ENCODE measurements around the gene KYNU.
"Not testable (repeated sequence)": the region's sequence is repeated elsewhere in the genome, so short reads cannot be mapped to it uniquely, and the experiment has no call there.

KYNU gene

DNA sequence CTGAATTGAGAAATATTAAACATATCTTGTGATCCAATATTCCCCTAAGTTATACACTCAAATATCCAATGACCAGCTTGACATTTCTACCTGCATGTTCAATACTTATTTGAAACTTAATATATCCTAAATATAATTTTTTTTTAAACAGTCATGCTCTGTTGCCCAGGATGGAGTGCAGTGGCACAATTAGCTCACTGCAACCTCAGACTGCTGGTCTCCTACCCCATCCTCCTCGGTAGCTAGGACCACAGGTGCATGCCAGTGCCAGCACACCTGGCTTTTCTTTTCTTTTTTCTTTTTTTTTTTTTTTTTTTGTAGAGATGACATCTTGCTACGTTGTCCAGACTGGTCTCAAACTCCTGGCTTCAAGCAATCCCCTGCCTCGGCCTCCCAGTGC lies 4.2 kb downstream of the KYNU start:
- no peak overlapping the region for H3K4me2 ChIP-seq (ENCODE audit: low read length)
- H3K27ac ChIP-seq (ENCODE audit: low read depth, low read length, poor library complexity, severe bottlenecking): no peak overlapping the region
- no peaks in the 10 kb centered on the region for H3K4me1 ChIP-seq (ENCODE audit: insufficient read depth, low read length, severe bottlenecking)

DNA sequence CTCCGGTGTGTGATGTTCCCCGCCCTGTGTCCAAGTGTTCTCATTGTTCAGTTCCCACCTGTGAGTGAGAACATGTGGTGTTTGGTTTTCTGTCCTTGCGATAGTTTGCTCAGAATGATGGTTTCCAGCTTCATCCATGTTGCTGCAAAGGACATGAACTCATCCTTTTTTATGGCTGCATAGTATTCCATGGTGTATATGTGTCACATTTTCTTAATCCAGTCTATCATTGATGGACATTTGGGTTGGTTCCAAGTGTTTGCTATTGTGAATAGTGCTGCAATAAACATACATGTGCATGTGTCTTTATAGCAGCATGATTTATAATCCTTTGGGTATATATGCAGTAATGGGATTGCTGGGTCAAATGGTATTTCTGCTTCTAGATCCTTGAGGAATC lies 5.0 kb downstream of the KYNU start:
- not testable (repeated sequence) for H3K9ac ChIP-seq (ENCODE audit: low read length); H2AFZ ChIP-seq (ENCODE audit: low read length); H3K4me3 ChIP-seq (ENCODE audit: low read depth, low read length, poor library complexity, severe bottlenecking); H3K79me2 ChIP-seq (ENCODE audit: insufficient read depth, low read length); H3K4me1 ChIP-seq (ENCODE audit: insufficient read depth, low read length, severe bottlenecking); H3K9me3 ChIP-seq (ENCODE audit: low read length); H4K20me1 ChIP-seq (ENCODE audit: insufficient read depth, low read length); H3K27ac ChIP-seq (ENCODE audit: low read depth, low read length, poor library complexity, severe bottlenecking); H3K9me2 ChIP-seq (ENCODE audit: low read depth, low read length); H3F3A ChIP-seq (ENCODE audit: insufficient read depth, low read length); H3K4me2 ChIP-seq (ENCODE audit: low read length); H3K36me3 ChIP-seq (ENCODE audit: insufficient read depth, low read length); H3K27me3 ChIP-seq (ENCODE audit: insufficient read depth, low read length)

More for the DNA sequence above, 4.2 kb downstream of the KYNU start:
- Histone ChIP-seq H3K27me3 (ENCODE audit: insufficient read depth, low read length) (no peaks in the 10 kb centered on the region), H3K9me2 (ENCODE audit: low read depth, low read length) (no peaks in the 10 kb centered on the region), H3F3A (ENCODE audit: insufficient read depth, low read length) (no peaks in the 10 kb centered on the region), H3K9ac (ENCODE audit: low read length) (no peak overlapping the region), H3K36me3 (ENCODE audit: insufficient read depth, low read length) (no peaks in the 10 kb centered on the region), H3K4me3 (ENCODE audit: low read depth, low read length, poor library complexity, severe bottlenecking) (no peak overlapping the region), H2AFZ (ENCODE audit: low read length) (no peak overlapping the region), H3K79me2 (ENCODE audit: insufficient read depth, low read length) (no peaks in the 10 kb centered on the region), H3K9me3 (ENCODE audit: low read length) (no peaks in the 10 kb centered on the region), H4K20me1 (ENCODE audit: insufficient read depth, low read length) (no peaks in the 10 kb centered on the region)
- no peak for TF ChIP-seq EZH2 (IDR thresholded peaks at IDR 0.05; ENCODE audit: borderline replicate concordance, low read length)
- TF ChIP-seq, protein P1, sequence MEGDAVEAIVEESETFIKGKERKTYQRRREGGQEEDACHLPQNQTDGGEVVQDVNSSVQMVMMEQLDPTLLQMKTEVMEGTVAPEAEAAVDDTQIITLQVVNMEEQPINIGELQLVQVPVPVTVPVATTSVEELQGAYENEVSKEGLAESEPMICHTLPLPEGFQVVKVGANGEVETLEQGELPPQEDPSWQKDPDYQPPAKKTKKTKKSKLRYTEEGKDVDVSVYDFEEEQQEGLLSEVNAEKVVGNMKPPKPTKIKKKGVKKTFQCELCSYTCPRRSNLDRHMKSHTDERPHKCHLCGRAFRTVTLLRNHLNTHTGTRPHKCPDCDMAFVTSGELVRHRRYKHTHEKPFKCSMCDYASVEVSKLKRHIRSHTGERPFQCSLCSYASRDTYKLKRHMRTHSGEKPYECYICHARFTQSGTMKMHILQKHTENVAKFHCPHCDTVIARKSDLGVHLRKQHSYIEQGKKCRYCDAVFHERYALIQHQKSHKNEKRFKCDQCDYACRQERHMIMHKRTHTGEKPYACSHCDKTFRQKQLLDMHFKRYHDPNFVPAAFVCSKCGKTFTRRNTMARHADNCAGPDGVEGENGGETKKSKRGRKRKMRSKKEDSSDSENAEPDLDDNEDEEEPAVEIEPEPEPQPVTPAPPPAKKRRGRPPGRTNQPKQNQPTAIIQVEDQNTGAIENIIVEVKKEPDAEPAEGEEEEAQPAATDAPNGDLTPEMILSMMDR (IDR thresholded peaks at IDR 0.05; ENCODE audit: low read length): no peak

GRCh38 chr2:142883526-142883925 lies 6.1 kb downstream of the KYNU start:
- Histone ChIP-seq H3K4me1 (ENCODE audit: insufficient read depth, low read length, severe bottlenecking) (no peaks in the 10 kb centered on the region), H3K9me2 (ENCODE audit: low read depth, low read length) (no peaks in the 10 kb centered on the region), H3K9ac (ENCODE audit: low read length) (no peak overlapping the region), H3K27ac (ENCODE audit: low read depth, low read length, poor library complexity, severe bottlenecking) (no peak overlapping the region), H3K79me2 (ENCODE audit: insufficient read depth, low read length) (no peaks in the 10 kb centered on the region), H3K9me3 (ENCODE audit: low read length) (no peaks in the 10 kb centered on the region), H4K20me1 (ENCODE audit: insufficient read depth, low read length) (no peaks in the 10 kb centered on the region), H3K4me3 (ENCODE audit: low read depth, low read length, poor library complexity, severe bottlenecking) (no peak overlapping the region), H3F3A (ENCODE audit: insufficient read depth, low read length) (no peaks in the 10 kb centered on the region), H3K27me3 (ENCODE audit: insufficient read depth, low read length) (no peaks in the 10 kb centered on the region), H2AFZ (ENCODE audit: low read length) (no peak overlapping the region), H3K36me3 (ENCODE audit: insufficient read depth, low read length) (no peaks in the 10 kb centered on the region), H3K4me2 (ENCODE audit: low read length) (no peak overlapping the region)
- TF ChIP-seq EZH2 (IDR thresholded peaks at IDR 0.05; ENCODE audit: borderline replicate concordance, low read length): no peak
- TF ChIP-seq, protein P1 (IDR thresholded peaks at IDR 0.05; ENCODE audit: low read length): no peak

DNA sequence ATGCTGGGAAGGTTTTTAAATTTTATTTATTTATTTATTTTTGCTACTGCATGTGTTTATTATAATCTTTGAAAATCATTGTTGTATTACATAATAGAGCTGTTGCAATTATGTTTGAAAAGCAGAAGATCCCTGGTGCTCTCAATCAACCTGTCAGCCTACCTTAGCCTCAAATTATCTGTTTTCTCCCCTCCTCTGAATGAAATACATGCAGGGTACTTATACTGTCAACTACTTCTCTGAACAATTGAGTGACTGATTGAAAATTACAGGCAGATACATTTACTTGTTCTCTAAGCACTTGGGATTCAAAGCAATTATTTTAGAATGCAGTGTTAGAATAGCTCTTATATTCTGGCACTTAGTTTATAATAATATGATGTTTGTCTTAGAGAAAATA lies 8.1 kb downstream of the KYNU start:
- Histone ChIP-seq H3F3A (ENCODE audit: insufficient read depth, low read length) (no peaks in the 10 kb centered on the region), H3K4me1 (ENCODE audit: insufficient read depth, low read length, severe bottlenecking) (no peaks in the 10 kb centered on the region), H3K9ac (ENCODE audit: low read length) (no peak overlapping the region), H4K20me1 (ENCODE audit: insufficient read depth, low read length) (no peaks in the 10 kb centered on the region), H3K27me3 (ENCODE audit: insufficient read depth, low read length) (no peaks in the 10 kb centered on the region), H3K4me2 (ENCODE audit: low read length) (no peak overlapping the region), H3K36me3 (ENCODE audit: insufficient read depth, low read length) (no peaks in the 10 kb centered on the region), H3K9me3 (ENCODE audit: low read length) (no peaks in the 10 kb centered on the region), H3K27ac (ENCODE audit: low read depth, low read length, poor library complexity, severe bottlenecking) (no peak overlapping the region), H2AFZ (ENCODE audit: low read length) (no peak overlapping the region), H3K4me3 (ENCODE audit: low read depth, low read length, poor library complexity, severe bottlenecking) (no peak overlapping the region), H3K9me2 (ENCODE audit: low read depth, low read length) (no peaks in the 10 kb centered on the region), H3K79me2 (ENCODE audit: insufficient read depth, low read length) (no peaks in the 10 kb centered on the region)
- TF ChIP-seq EZH2 (IDR thresholded peaks at IDR 0.05; ENCODE audit: borderline replicate concordance, low read length): no peak
- TF ChIP-seq, protein P1 (IDR thresholded peaks at IDR 0.05; ENCODE audit: low read length): no peak
